ENCODE data around the gene TASP1.

The TASP1 gene

DNA sequence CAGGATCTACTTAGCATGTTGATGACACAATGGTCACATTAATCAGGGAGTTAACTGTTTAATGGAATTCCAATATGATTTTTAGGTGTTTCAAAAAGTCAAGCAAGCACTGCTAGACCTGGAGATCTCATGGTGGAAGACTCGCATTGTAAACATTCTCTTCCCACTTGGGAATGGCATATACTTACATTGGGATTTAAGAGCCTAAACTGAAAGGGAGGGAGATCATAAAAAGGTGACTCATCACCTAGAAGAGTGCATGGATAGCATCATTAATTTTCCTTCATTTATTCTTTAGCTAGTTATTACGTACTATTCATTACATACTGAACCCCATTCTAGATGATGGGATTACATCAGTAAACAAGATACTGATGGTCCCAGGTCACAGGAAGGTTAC, 185.4 kb downstream of the TASP1 start:
- POLR2A ChIA-PET: no interaction called here
- TF ChIP-seq HDGF (IDR thresholded peaks at IDR 0.05; ENCODE audit: borderline replicate concordance): no peak
- TF ChIP-seq FOXM1 (IDR thresholded peaks at IDR 0.05; ENCODE audit: borderline replicate concordance): no peak
- TF ChIP-seq L3MBTL2 (conservative IDR thresholded peaks at IDR 0.05): no peak
- CTCF ChIA-PET: no interaction called here
- DNase-seq (ENCODE audit: extremely low spot score): no peak

GRCh38 chr20:13452470-13453124, 186.1 kb downstream of the TASP1 start:
- no peak for TF ChIP-seq L3MBTL2 (conservative IDR thresholded peaks at IDR 0.05)
- TF ChIP-seq FOXK2 (IDR thresholded peaks at IDR 0.05): no peak
- no peak for TF ChIP-seq FOXA1 (IDR thresholded peaks at IDR 0.05)
- ChIA-PET POLR2A (no interaction called here), CTCF (no interaction called here)
- no peak for DNase-seq (ENCODE audit: extremely low spot score)

DNA sequence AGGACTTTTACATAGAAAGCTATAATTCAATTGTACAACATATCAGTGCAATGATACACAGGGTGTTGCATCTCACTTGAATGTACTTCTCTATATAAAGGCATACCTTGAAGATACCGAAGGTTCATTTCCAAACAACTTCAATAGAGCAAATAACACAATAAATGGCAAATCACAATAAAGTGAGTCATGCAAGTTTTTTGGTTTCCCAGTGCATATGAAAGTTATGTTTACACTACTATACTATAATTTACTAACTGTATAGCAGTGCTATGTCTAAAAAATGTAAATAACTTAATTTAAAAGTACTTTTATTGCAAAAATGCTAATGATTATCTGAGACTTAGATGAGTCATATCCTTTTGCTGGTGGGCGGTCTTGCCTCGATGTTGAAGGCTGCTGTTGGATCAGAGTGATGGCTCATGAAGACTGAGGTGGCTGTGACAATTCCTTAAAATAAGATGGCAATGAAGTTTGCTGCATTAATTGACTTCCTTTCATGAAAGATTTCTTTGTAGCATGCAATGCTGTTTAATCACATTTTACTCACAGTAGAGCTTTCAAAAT, 188.8 kb downstream of the TASP1 start:
- CTCF ChIA-PET: no interaction called here

GRCh38 chr20:13447385-13448180, 191.1 kb downstream of the TASP1 start:
- ChIA-PET CTCF (no interaction called here), POLR2A (no interaction called here)
- no peak for DNase-seq (ENCODE audit: extremely low spot score)
- no peak for TF ChIP-seq ELF4 (IDR thresholded peaks at IDR 0.05)
- no peak for TF ChIP-seq FOXK2 (IDR thresholded peaks at IDR 0.05)
- TF ChIP-seq BHLHE40 (IDR thresholded peaks at IDR 0.05; ENCODE audit: borderline replicate concordance): no peak
- no peak for TF ChIP-seq TARDBP (IDR thresholded peaks at IDR 0.05)
- TF ChIP-seq SP1 (IDR thresholded peaks at IDR 0.05): no peak
- TF ChIP-seq FOXA1 (IDR thresholded peaks at IDR 0.05): no peak
- TF ChIP-seq PKNOX1 (IDR thresholded peaks at IDR 0.05): no peak
- TF ChIP-seq L3MBTL2 (conservative IDR thresholded peaks at IDR 0.05): no peak
- no peak for TF ChIP-seq ARNT (IDR thresholded peaks at IDR 0.05)
- TF ChIP-seq HDGF (IDR thresholded peaks at IDR 0.05; ENCODE audit: borderline replicate concordance): no peak
- TF ChIP-seq CTBP1 (IDR thresholded peaks at IDR 0.05; ENCODE audit: borderline replicate concordance): no peak
- TF ChIP-seq SUZ12 (IDR thresholded peaks at IDR 0.05): no peak
- TF ChIP-seq FOXM1 (IDR thresholded peaks at IDR 0.05; ENCODE audit: borderline replicate concordance): no peak
- TF ChIP-seq ZNF384 (IDR thresholded peaks at IDR 0.05): no peak
- TF ChIP-seq NFRKB (IDR thresholded peaks at IDR 0.05): no peak
- no peak for TF ChIP-seq LEF1 (IDR thresholded peaks at IDR 0.05; ENCODE audit: borderline replicate concordance)

More for the DNA sequence above, 188.8 kb downstream of the TASP1 start:
- TF ChIP-seq ELF4 (IDR thresholded peaks at IDR 0.05): no peak
- no peak for TF ChIP-seq LEF1 (IDR thresholded peaks at IDR 0.05; ENCODE audit: borderline replicate concordance)
- no peak for TF ChIP-seq SUZ12 (IDR thresholded peaks at IDR 0.05)
- no peak for TF ChIP-seq CTBP1 (IDR thresholded peaks at IDR 0.05; ENCODE audit: borderline replicate concordance)
- no peak for TF ChIP-seq FOXK2 (IDR thresholded peaks at IDR 0.05)
- TF ChIP-seq ZNF384 (IDR thresholded peaks at IDR 0.05): no peak
- TF ChIP-seq L3MBTL2 (conservative IDR thresholded peaks at IDR 0.05): no peak
- no peak for TF ChIP-seq TARDBP (IDR thresholded peaks at IDR 0.05)
- TF ChIP-seq PKNOX1 (IDR thresholded peaks at IDR 0.05): no peak
- POLR2A ChIA-PET: no interaction called here
- no peak for DNase-seq (ENCODE audit: extremely low spot score)

DNA sequence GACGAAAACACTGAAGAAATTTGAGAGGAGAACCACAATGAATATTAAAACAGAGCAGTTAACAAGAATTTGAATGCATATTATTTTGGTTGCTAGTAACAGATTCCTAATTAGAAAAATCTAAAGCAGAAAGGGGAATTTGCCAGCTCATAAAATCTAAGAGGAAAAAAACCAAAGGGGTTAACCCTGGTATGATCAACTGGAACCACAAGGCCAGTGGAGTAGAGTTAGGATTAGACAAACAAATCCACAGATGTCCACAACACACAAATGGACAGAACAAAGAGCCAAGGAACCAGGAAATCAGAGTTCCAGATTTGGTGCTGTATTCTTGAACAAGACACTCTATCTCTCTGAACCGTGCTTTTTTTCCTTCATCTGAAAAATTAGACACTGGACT, 195.0 kb downstream of the TASP1 start:
- CTCF ChIA-PET: no interaction called here
- DNase-seq (ENCODE audit: extremely low spot score): no peak
- TF ChIP-seq NFRKB (IDR thresholded peaks at IDR 0.05): no peak
- no peak for TF ChIP-seq L3MBTL2 (conservative IDR thresholded peaks at IDR 0.05)
- TF ChIP-seq LEF1 (IDR thresholded peaks at IDR 0.05; ENCODE audit: borderline replicate concordance): no peak
- TF ChIP-seq FOXM1 (IDR thresholded peaks at IDR 0.05; ENCODE audit: borderline replicate concordance): no peak
- no peak for TF ChIP-seq FOXK2 (IDR thresholded peaks at IDR 0.05)
- TF ChIP-seq ELF4 (IDR thresholded peaks at IDR 0.05): no peak
- TF ChIP-seq FOXA1 (IDR thresholded peaks at IDR 0.05): no peak
- no peak for TF ChIP-seq SUZ12 (IDR thresholded peaks at IDR 0.05)
- no peak for TF ChIP-seq BHLHE40 (IDR thresholded peaks at IDR 0.05; ENCODE audit: borderline replicate concordance)
- no peak for TF ChIP-seq HDGF (IDR thresholded peaks at IDR 0.05; ENCODE audit: borderline replicate concordance)
- TF ChIP-seq CTBP1 (IDR thresholded peaks at IDR 0.05; ENCODE audit: borderline replicate concordance): no peak
- no peak for TF ChIP-seq PKNOX1 (IDR thresholded peaks at IDR 0.05)
- TF ChIP-seq ARNT (IDR thresholded peaks at IDR 0.05): no peak
- no peak for TF ChIP-seq TARDBP (IDR thresholded peaks at IDR 0.05)
- TF ChIP-seq SP1 (IDR thresholded peaks at IDR 0.05): no peak
- POLR2A ChIA-PET: no interaction called here

DNA sequence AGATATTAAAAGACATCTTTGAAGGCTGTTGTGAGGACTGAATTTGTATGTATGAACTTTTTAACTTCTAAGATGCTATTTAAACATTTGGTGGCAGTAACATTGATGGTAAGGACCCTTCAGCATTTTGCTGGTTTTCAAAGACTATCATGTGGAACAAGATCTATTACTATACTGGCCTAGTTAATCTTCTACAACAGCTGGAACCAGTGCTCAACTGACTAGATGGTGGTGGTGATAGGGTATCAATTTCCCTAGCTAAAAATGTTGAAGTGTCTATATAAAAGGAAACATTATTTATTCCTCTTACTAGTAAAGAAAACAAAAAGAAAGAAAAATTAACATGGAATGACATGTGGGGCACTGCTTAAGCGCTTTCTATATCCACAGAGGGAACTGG, 195.7 kb downstream of the TASP1 start:
- POLR2A ChIA-PET: no interaction called here
- no peak for DNase-seq (ENCODE audit: extremely low spot score)
- CTCF ChIA-PET: no interaction called here
- no peak for TF ChIP-seq ZNF384 (IDR thresholded peaks at IDR 0.05)
- TF ChIP-seq LEF1 (IDR thresholded peaks at IDR 0.05; ENCODE audit: borderline replicate concordance): no peak
- TF ChIP-seq BHLHE40 (IDR thresholded peaks at IDR 0.05; ENCODE audit: borderline replicate concordance): no peak
- no peak for TF ChIP-seq L3MBTL2 (conservative IDR thresholded peaks at IDR 0.05)
- no peak for TF ChIP-seq HDGF (IDR thresholded peaks at IDR 0.05; ENCODE audit: borderline replicate concordance)
- no peak for TF ChIP-seq FOXA1 (IDR thresholded peaks at IDR 0.05)
- no peak for TF ChIP-seq SP1 (IDR thresholded peaks at IDR 0.05)
- no peak for TF ChIP-seq FOXK2 (IDR thresholded peaks at IDR 0.05)

Measured in HEK293T (cell line).